Measurements from ENCODE around the gene SV2C.

SV2C gene

GRCh38 chr5:76166886-76167576 is 83.8 kb downstream of the SV2C start:
- no peak for FAIRE-seq

- FAIRE-seq, result no peak
These were observed 86.1 kb downstream of the SV2C start for GRCh38 chr5:76169146-76169905.

- no peak for FAIRE-seq
These were observed 90.9 kb downstream of the SV2C start for GRCh38 chr5:76174101-76174500.

GRCh38 chr5:76175051-76175666 is 92.0 kb downstream of the SV2C start:
- peak; percentile 94 for FAIRE-seq

GRCh38 chr5:76175821-76176403 is 92.7 kb downstream of the SV2C start:
- no peak for FAIRE-seq

GRCh38 chr5:76177978-76178377 is 94.8 kb downstream of the SV2C start:
- no peak for FAIRE-seq

- no peak for FAIRE-seq
These were observed 95.7 kb downstream of the SV2C start for GRCh38 chr5:76178913-76179312.

GRCh38 chr5:76180814-76181805 is 97.9 kb downstream of the SV2C start:
- no peak for FAIRE-seq

- no peak for FAIRE-seq
These were observed 104.2 kb downstream of the SV2C start for GRCh38 chr5:76187386-76187785.

GRCh38 chr5:76190356-76190755 is 107.2 kb downstream of the SV2C start:
- FAIRE-seq, result no peak

GRCh38 chr5:76192837-76193236 is 109.7 kb downstream of the SV2C start:
- no peak for FAIRE-seq

- no peak for FAIRE-seq
These were observed 110.5 kb downstream of the SV2C start for GRCh38 chr5:76193635-76194034.

GRCh38 chr5:76194340-76194739 is 111.2 kb downstream of the SV2C start:
- FAIRE-seq, result no peak

- no peak for FAIRE-seq
These were observed 113.3 kb downstream of the SV2C start for GRCh38 chr5:76196457-76196856.

- no peak for FAIRE-seq
These were observed 113.8 kb downstream of the SV2C start for GRCh38 chr5:76196886-76197489.

- no peak for FAIRE-seq
These were observed 114.5 kb downstream of the SV2C start for GRCh38 chr5:76197726-76198125.

GRCh38 chr5:76199336-76200318 is 116.4 kb downstream of the SV2C start:
- no peak for FAIRE-seq

GRCh38 chr5:76202182-76202581 is 119.0 kb downstream of the SV2C start:
- no peak for FAIRE-seq

GRCh38 chr5:76204191-76204590 is 121.0 kb downstream of the SV2C start:
- FAIRE-seq, result no peak

- no peak for FAIRE-seq
These were observed 121.5 kb downstream of the SV2C start for GRCh38 chr5:76204713-76205112.

GRCh38 chr5:76207120-76207519 is 123.9 kb downstream of the SV2C start:
- FAIRE-seq, result no peak
